HCT116 (cell line): Measurements from ENCODE around the gene KLF16. TPM values are rescaled to one million over a fixed set of nuclear protein-coding genes. Genes with fewer than 3 reads are reported as not detected.

Experiments
- ATAC-seq: fragments of 200-7000 bp; cut with Tn5 transposase; 2 replicates; pipeline ENCODE4 v1.9.1; 2020; ENCODE audit warnings: mild to moderate bottlenecking, moderate library complexity
- BruUV-seq: library from RNA; stranded (reverse); fragments of 400-500 nt; replicated peaks from 2 replicates; lab custom pipeline; 2021; lab: Mats Ljungman, UMichigan
- CTCF ChIA-PET: fragments of 300-600 bp; sonication (Branson Sonifier 250); formaldehyde crosslinking; loops from one replicate; lab custom pipeline; 2021; ENCODE audit warnings: antibody characterized with exemption; lab: Charles Lee
- POLR2A ChIA-PET: fragments of 300-600, 350-600 bp; sonication (Branson Sonifier 250); formaldehyde crosslinking; loops from one replicate; lab custom pipeline; 2021; ENCODE audit warnings: antibody characterized with exemption; lab: Charles Lee
- RAD21 ChIA-PET, 2 experiments: fragments of 300-600 bp; sonication (Branson Sonifier 250); formaldehyde crosslinking; loops; one replicate each; lab custom pipeline; 2023; ENCODE audit warnings: low total read pairs in 2 of 2; ENCODE audit not compliant: uncharacterized antibody in 2 of 2, unreplicated experiment in 2 of 2, low non-redundant PET in 1 of 2; lab: Charles Lee
- DNase-seq: peaks from one replicate; pipeline ENCODE4 v3.0.0-alpha.2; 2010; ENCODE audit warnings: low read depth, low spot score
- H2AFZ ChIP-seq: fragments of 200-600 bp; shearing (Covaris generic), sonication (generic); 2 replicates; pipeline ENCODE4 v1.6.1; 2017; ENCODE audit warnings: low read depth, mixed run types, mixed read lengths, antibody characterized with exemption, low read length; ENCODE audit not compliant: poor library complexity, severe bottlenecking
- H3K27ac ChIP-seq: 2 replicates; pipeline ENCODE4 v1.5.1; 2012; ENCODE audit warnings: low read depth, low read length
- H3K27me3 ChIP-seq: fragments of 200-600 bp; sonication (generic); 2 replicates; pipeline ENCODE4 v1.6.1; 2016; ENCODE audit warnings: mixed run types, low read length, mixed read lengths; ENCODE audit not compliant: insufficient read depth
- H3K36me3 ChIP-seq, 2 experiments: fragments of 200-500 bp in 1 of 2; fragments of 200-600 bp in 1 of 2; sonication (Bioruptor generic) in 1 of 2; sonication (generic) in 1 of 2; 2 replicates each; pipeline versions ENCODE4 v1.5.1 to v1.6.1; 2014 to 2016; ENCODE audit warnings: low read length in 2 of 2, inconsistent platforms in 1 of 2, mixed read lengths in 1 of 2, mixed run types in 1 of 2; ENCODE audit not compliant: insufficient read depth in 2 of 2, control insufficient read depth in 1 of 2
- H3K4me1 ChIP-seq, 2 experiments: fragments of 200-600 bp in 1 of 2; sonication (generic) in 1 of 2; 2 replicates each; pipeline versions ENCODE4 v1.5.1 to v1.6.1; 2012 to 2017; ENCODE audit warnings: low read length in 2 of 2, inconsistent platforms in 1 of 2, mild to moderate bottlenecking in 1 of 2, mixed read lengths in 1 of 2, mixed run types in 1 of 2, moderate library complexity in 1 of 2; ENCODE audit not compliant: insufficient read depth in 2 of 2, control insufficient read depth in 1 of 2
- H3K4me2 ChIP-seq: fragments of 200-600 bp; sonication (generic); 2 replicates; pipeline ENCODE4 v1.6.1; 2017; ENCODE audit warnings: mixed run types, low read length, mixed read lengths
- H3K4me3 ChIP-seq, 2 experiments: fragments of 200-600 bp in 1 of 2; sonication (generic) in 1 of 2; replicated peaks in 1 of 2; 2 replicates each; pipeline ENCODE4 v1.5.1; 2011 to 2016; ENCODE audit warnings: low read length in 2 of 2, control low read depth in 1 of 2, low read depth in 1 of 2, mild to moderate bottlenecking in 1 of 2, mixed read lengths in 1 of 2, mixed run types in 1 of 2
- H3K79me2 ChIP-seq: fragments of 200-600 bp; sonication (generic); 2 replicates; pipeline ENCODE4 v1.6.1; 2017; ENCODE audit warnings: mild to moderate bottlenecking, mixed run types, low read length, moderate library complexity, mixed read lengths; ENCODE audit not compliant: insufficient read depth
- H3K9ac ChIP-seq: fragments of 200-600 bp; sonication (generic); 2 replicates; pipeline ENCODE4 v1.6.1; 2016; ENCODE audit warnings: low read length, mixed read lengths
- H3K9me2 ChIP-seq: fragments of 200-600 bp; sonication (generic), shearing (Covaris generic); 2 replicates; pipeline ENCODE4 v1.6.1; 2017; ENCODE audit warnings: mixed run types, mild to moderate bottlenecking, moderate library complexity; ENCODE audit not compliant: insufficient read depth
- H3K9me3 ChIP-seq, 2 experiments: fragments of 200-500 bp in 1 of 2; fragments of 200-600 bp in 1 of 2; sonication (Bioruptor generic) in 1 of 2; sonication (generic) in 1 of 2; 2 replicates each; pipeline ENCODE4 v1.6.1; 2014 to 2017; ENCODE audit warnings: low read length in 2 of 2, mixed read lengths in 2 of 2, inconsistent platforms in 1 of 2, low read depth in 1 of 2, mild to moderate bottlenecking in 1 of 2, mixed run types in 1 of 2, moderate library complexity in 1 of 2; ENCODE audit not compliant: control insufficient read depth in 1 of 2, insufficient read depth in 1 of 2
- H4K20me1 ChIP-seq: fragments of 200-600 bp; sonication (generic), shearing (Covaris generic); 2 replicates; pipeline ENCODE4 v1.6.1; 2017; ENCODE audit warnings: mixed run types, mild to moderate bottlenecking, moderate library complexity; ENCODE audit not compliant: insufficient read depth
- CBX3 ChIP-seq: IDR thresholded peaks from 2 replicates; pipeline ENCODE4 v1.6.1; 2012; ENCODE audit warnings: low read depth
- EGR1 ChIP-seq: IDR thresholded peaks from 2 replicates; pipeline ENCODE4 v1.6.1; 2012; ENCODE audit warnings: low read depth
- ELF1 ChIP-seq: IDR thresholded peaks from 2 replicates; pipeline ENCODE4 v1.6.1; 2012; ENCODE audit warnings: low read depth, borderline replicate concordance
- EZH2 ChIP-seq: fragments of 200-600 bp; sonication (generic); IDR thresholded peaks from 2 replicates; pipeline ENCODE4 v1.6.1; 2017; ENCODE audit warnings: antibody characterized with exemption, mixed run types
- EZH2phosphoT487 ChIP-seq: fragments of 200-600 bp; IDR thresholded peaks from 2 replicates; pipeline ENCODE4 v1.6.1; 2018; ENCODE audit warnings: antibody characterized with exemption, borderline replicate concordance
- FOSL1 ChIP-seq: IDR thresholded peaks from 2 replicates; pipeline ENCODE4 v1.6.1; 2012; ENCODE audit warnings: low read depth
- JUND ChIP-seq: IDR thresholded peaks from 2 replicates; pipeline ENCODE4 v1.6.1; 2012
- POLR2A ChIP-seq: IDR thresholded peaks from 2 replicates; pipeline ENCODE4 v1.7.0; 2011; ENCODE audit warnings: borderline replicate concordance; ENCODE audit not compliant: insufficient read depth, insufficient read length; ENCODE audit errors: extremely low read depth
- POLR2AphosphoS5 ChIP-seq: IDR thresholded peaks from 2 replicates; pipeline ENCODE4 v1.6.1; 2011; ENCODE audit warnings: mild to moderate bottlenecking, low read depth, low read length, moderate library complexity
- RAD21 ChIP-seq: IDR thresholded peaks from 2 replicates; pipeline ENCODE4 v1.6.1; 2012; ENCODE audit warnings: low read depth, mild to moderate bottlenecking
- SIN3A ChIP-seq: IDR thresholded peaks from 2 replicates; pipeline ENCODE4 v1.6.1; 2012; ENCODE audit warnings: low read depth
- SP1 ChIP-seq: IDR thresholded peaks from 2 replicates; pipeline ENCODE4 v1.6.1; 2012; ENCODE audit warnings: low read depth
- TCF7L2 ChIP-seq: IDR thresholded peaks from 2 replicates; pipeline ENCODE4 v1.7.0; 2011; ENCODE audit warnings: borderline replicate concordance, inconsistent platforms; ENCODE audit not compliant: insufficient read depth, insufficient read length; ENCODE audit errors: extremely low read depth
- ZFX ChIP-seq: fragments of 450-650 bp; IDR thresholded peaks from 2 replicates; pipeline ENCODE4 v1.6.1; 2017
- intact Hi-C: fragments of 100-400 bp; cut with micrococcal nuclease; formaldehyde crosslinking; loops from 2 replicates; pipeline ENCODE4 v1.10.0; 2022
- total RNA-seq: library from RNA; stranded (reverse); gene quantifications from one replicate; pipeline ENCODE4 v1.2.1, GENCODE V29; 2021; ENCODE audit not compliant: unreplicated experiment
- TF ChIP-seq, protein P1 (sequence below): IDR thresholded peaks from 2 replicates; pipeline ENCODE4 v1.6.1; 2012
- TF ChIP-seq, protein P2 (sequence below): IDR thresholded peaks from 2 replicates; pipeline ENCODE4 v1.6.1; 2012; ENCODE audit warnings: low read depth
- TF ChIP-seq, protein P3 (sequence below): IDR thresholded peaks from 2 replicates; pipeline ENCODE4 v1.6.1; 2011; ENCODE audit warnings: mild to moderate bottlenecking, low read length, moderate library complexity; ENCODE audit not compliant: insufficient replicate concordance; ENCODE audit errors: extremely low read depth
- TF ChIP-seq, protein P4 (sequence below), 3 experiments: fragments of 200-600 bp in 1 of 3; sonication (generic) in 1 of 3; IDR thresholded peaks in 2 of 3; conservative IDR thresholded peaks in 1 of 3; 2 replicates each; pipeline ENCODE4 v1.5.1; 2012 to 2017; ENCODE audit warnings: low read depth in 2 of 3, low read length in 2 of 3, antibody characterized with exemption in 1 of 3, borderline replicate concordance in 1 of 3, control low read depth in 1 of 3, mild to moderate bottlenecking in 1 of 3, mixed read lengths in 1 of 3, mixed run types in 1 of 3, moderate library complexity in 1 of 3; ENCODE audit not compliant: insufficient read depth in 1 of 3
- TF ChIP-seq, protein P5 (sequence below): IDR thresholded peaks from 2 replicates; pipeline ENCODE4 v1.6.1; 2012

KLF16 gene
- total RNA-seq, 1 experiment from 2014 or later = 64.3 TPM

DNA sequence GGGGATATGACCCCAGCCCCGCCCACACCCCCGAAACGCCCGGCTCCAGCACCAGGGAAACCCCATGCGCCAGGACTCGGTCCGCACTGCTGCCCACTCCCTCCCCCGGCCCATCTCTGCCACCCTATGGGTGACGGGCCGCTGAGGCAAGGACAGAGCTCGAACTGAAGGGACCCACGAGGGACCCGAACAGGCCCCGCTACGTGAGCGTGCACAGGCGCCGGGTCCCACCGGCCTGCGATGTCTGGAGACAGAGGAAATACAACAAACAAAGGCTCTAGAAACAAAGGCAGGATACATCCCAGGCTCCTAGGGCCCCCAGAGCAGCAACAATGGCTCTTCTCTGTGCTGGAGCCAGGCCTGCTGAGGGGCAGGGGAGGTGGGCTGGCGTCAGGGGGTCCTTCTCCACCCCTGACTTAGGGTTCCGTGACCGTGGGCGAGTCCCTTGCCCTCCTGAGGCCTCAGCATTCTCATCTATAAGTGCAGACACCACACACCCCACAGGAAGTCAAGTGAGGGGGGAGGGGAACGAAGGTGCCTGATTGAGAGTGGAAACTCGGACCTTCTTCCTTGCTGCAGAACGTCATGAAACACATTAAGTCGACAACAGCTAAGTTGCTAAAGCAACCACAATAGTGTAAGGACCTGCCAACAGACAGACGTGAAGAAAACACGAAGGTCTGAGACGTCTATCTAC is 18.9 kb upstream of the KLF16 start:
- intact Hi-C loops = no loop called here
- H3K4me3 ChIP-seq = no peak overlapping the region

More for the DNA sequence above, 18.9 kb upstream of the KLF16 start:
- Histone ChIP-seq H3K27me3 (no peaks in the 10 kb centered on the region), H3K9me3 (no peaks in the 10 kb centered on the region), H3K4me2 (no peak overlapping the region), H3K4me1 (peaks cover 10 to 30% of the 10 kb centered on the region in 2 experiments; a peak in 3 of 4 replicates), H3K27ac (no peak overlapping the region), H2AFZ (no peak overlapping the region), H3K36me3 (no peaks in the 10 kb centered on the region), H3K9ac (no peak overlapping the region), H4K20me1 (no peaks in the 10 kb centered on the region), H3K79me2 (peaks cover 44% of the 10 kb centered on the region), H3K9me2 (no peaks in the 10 kb centered on the region)
- CTCF ChIA-PET = no interaction called here
- TF ChIP-seq, protein P1, sequence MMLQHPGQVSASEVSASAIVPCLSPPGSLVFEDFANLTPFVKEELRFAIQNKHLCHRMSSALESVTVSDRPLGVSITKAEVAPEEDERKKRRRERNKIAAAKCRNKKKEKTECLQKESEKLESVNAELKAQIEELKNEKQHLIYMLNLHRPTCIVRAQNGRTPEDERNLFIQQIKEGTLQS = no peak
- TF ChIP-seq FOSL1 (no peak), EZH2phosphoT487 (no peak), JUND (no peak), TCF7L2 (no peak), EGR1 (no peak), ZFX (no peak), ELF1 (no peak), POLR2AphosphoS5 (no peak), POLR2A (no peak), CBX3 (no peak), RAD21 (no peak), EZH2 (no peak), SIN3A (no peak), SP1 (no peak)
- TF ChIP-seq, protein P2, sequence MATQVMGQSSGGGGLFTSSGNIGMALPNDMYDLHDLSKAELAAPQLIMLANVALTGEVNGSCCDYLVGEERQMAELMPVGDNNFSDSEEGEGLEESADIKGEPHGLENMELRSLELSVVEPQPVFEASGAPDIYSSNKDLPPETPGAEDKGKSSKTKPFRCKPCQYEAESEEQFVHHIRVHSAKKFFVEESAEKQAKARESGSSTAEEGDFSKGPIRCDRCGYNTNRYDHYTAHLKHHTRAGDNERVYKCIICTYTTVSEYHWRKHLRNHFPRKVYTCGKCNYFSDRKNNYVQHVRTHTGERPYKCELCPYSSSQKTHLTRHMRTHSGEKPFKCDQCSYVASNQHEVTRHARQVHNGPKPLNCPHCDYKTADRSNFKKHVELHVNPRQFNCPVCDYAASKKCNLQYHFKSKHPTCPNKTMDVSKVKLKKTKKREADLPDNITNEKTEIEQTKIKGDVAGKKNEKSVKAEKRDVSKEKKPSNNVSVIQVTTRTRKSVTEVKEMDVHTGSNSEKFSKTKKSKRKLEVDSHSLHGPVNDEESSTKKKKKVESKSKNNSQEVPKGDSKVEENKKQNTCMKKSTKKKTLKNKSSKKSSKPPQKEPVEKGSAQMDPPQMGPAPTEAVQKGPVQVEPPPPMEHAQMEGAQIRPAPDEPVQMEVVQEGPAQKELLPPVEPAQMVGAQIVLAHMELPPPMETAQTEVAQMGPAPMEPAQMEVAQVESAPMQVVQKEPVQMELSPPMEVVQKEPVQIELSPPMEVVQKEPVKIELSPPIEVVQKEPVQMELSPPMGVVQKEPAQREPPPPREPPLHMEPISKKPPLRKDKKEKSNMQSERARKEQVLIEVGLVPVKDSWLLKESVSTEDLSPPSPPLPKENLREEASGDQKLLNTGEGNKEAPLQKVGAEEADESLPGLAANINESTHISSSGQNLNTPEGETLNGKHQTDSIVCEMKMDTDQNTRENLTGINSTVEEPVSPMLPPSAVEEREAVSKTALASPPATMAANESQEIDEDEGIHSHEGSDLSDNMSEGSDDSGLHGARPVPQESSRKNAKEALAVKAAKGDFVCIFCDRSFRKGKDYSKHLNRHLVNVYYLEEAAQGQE = no peak
- TF ChIP-seq, protein P3, sequence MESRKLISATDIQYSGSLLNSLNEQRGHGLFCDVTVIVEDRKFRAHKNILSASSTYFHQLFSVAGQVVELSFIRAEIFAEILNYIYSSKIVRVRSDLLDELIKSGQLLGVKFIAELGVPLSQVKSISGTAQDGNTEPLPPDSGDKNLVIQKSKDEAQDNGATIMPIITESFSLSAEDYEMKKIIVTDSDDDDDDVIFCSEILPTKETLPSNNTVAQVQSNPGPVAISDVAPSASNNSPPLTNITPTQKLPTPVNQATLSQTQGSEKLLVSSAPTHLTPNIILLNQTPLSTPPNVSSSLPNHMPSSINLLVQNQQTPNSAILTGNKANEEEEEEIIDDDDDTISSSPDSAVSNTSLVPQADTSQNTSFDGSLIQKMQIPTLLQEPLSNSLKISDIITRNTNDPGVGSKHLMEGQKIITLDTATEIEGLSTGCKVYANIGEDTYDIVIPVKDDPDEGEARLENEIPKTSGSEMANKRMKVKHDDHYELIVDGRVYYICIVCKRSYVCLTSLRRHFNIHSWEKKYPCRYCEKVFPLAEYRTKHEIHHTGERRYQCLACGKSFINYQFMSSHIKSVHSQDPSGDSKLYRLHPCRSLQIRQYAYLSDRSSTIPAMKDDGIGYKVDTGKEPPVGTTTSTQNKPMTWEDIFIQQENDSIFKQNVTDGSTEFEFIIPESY = no peak
- TF ChIP-seq, protein P4, sequence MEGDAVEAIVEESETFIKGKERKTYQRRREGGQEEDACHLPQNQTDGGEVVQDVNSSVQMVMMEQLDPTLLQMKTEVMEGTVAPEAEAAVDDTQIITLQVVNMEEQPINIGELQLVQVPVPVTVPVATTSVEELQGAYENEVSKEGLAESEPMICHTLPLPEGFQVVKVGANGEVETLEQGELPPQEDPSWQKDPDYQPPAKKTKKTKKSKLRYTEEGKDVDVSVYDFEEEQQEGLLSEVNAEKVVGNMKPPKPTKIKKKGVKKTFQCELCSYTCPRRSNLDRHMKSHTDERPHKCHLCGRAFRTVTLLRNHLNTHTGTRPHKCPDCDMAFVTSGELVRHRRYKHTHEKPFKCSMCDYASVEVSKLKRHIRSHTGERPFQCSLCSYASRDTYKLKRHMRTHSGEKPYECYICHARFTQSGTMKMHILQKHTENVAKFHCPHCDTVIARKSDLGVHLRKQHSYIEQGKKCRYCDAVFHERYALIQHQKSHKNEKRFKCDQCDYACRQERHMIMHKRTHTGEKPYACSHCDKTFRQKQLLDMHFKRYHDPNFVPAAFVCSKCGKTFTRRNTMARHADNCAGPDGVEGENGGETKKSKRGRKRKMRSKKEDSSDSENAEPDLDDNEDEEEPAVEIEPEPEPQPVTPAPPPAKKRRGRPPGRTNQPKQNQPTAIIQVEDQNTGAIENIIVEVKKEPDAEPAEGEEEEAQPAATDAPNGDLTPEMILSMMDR (IDR thresholded peaks at IDR 0.05 in 2 of 3, conservative IDR thresholded peaks at IDR 0.05 in 1 of 3; ENCODE audit: borderline replicate concordance in 1 of 3, insufficient read depth in 1 of 3, low read depth in 2 of 3, low read length in 2 of 3) = no peak
- TF ChIP-seq, protein P5, sequence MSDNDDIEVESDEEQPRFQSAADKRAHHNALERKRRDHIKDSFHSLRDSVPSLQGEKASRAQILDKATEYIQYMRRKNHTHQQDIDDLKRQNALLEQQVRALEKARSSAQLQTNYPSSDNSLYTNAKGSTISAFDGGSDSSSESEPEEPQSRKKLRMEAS = no peak
- RAD21 ChIA-PET = no interaction called here
- DNase-seq = no peak
- POLR2A ChIA-PET = no interaction called here
- BruUV-seq = no TSS peak
- no peak for ATAC-seq
